HG03175 (cell line): ENCODE results near the gene WASHC2C.
"Not testable (repeated sequence)": the region's sequence is repeated elsewhere in the genome, so short reads cannot be mapped to it uniquely, and the experiment has no call there.

ENCODE experiments used
- ATAC-seq: cut with Tn5 transposase; IDR thresholded peaks from one replicate; pipeline ENCODE4 v1.9.1; 2021; ENCODE audit warnings: mild to moderate bottlenecking, moderate library complexity; ENCODE audit not compliant: unreplicated experiment

WASHC2C gene

GRCh38 chr10:45726703-45727420 is at the start of gene WASHC2C:
WASHC2C (plus strand) TSS chr10:45727266; CDS start chr10:45727318, 52 bp downstream.
- ATAC-seq: peak; percentile 94

GRCh38 chr10:45678467-45678866 is 48.6 kb upstream of the WASHC2C start:
- not testable (repeated sequence) for ATAC-seq

- peak; percentile 58 for ATAC-seq
Measured at GRCh38 chr10:45710200-45710796, 16.8 kb upstream of the WASHC2C start.

- ATAC-seq: not testable (repeated sequence)
Measured at GRCh38 chr10:45711223-45711622, 15.8 kb upstream of the WASHC2C start.

- ATAC-seq: not testable (repeated sequence)
Measured at GRCh38 chr10:45717053-45717452, 10.0 kb upstream of the WASHC2C start.

- ATAC-seq: not testable (repeated sequence)
Measured at GRCh38 chr10:45717642-45718041, 9.4 kb upstream of the WASHC2C start.

GRCh38 chr10:45721503-45721902 is 5.6 kb upstream of the WASHC2C start:
- ATAC-seq: not testable (repeated sequence)

- not testable (repeated sequence) for ATAC-seq
Measured at GRCh38 chr10:45723851-45724250, 3.2 kb upstream of the WASHC2C start.

GRCh38 chr10:45727421-45727965 is 427 bp downstream of the WASHC2C start:
- ATAC-seq: peak; percentile 67

GRCh38 chr10:45734449-45734848 is 7.4 kb downstream of the WASHC2C start:
- not testable (repeated sequence) for ATAC-seq

GRCh38 chr10:45734867-45735266 is 7.8 kb downstream of the WASHC2C start:
- ATAC-seq: not testable (repeated sequence)

GRCh38 chr10:45741559-45741958 is 14.5 kb downstream of the WASHC2C start:
- ATAC-seq: not testable (repeated sequence)

- not testable (repeated sequence) for ATAC-seq
Measured at GRCh38 chr10:45742014-45742413, 14.9 kb downstream of the WASHC2C start.

- ATAC-seq: not testable (repeated sequence)
Measured at GRCh38 chr10:45751141-45751540, 24.1 kb downstream of the WASHC2C start.

GRCh38 chr10:45752210-45752609 is 25.1 kb downstream of the WASHC2C start:
- ATAC-seq: not testable (repeated sequence)

GRCh38 chr10:45753979-45754495 is 27.0 kb downstream of the WASHC2C start:
- not testable (repeated sequence) for ATAC-seq

GRCh38 chr10:45755083-45755482 is 28.0 kb downstream of the WASHC2C start:
- not testable (repeated sequence) for ATAC-seq

GRCh38 chr10:45756065-45756464 is 29.0 kb downstream of the WASHC2C start:
- ATAC-seq: not testable (repeated sequence)

GRCh38 chr10:45757661-45758396 is 30.8 kb downstream of the WASHC2C start:
- ATAC-seq: not testable (repeated sequence)

GRCh38 chr10:45761622-45762021 is 34.6 kb downstream of the WASHC2C start:
- ATAC-seq: not testable (repeated sequence)

GRCh38 chr10:45763037-45763436 is 36.0 kb downstream of the WASHC2C start:
- ATAC-seq: not testable (repeated sequence)
